HepG2 (cell line): ENCODE results near the gene NGEF. TPM values are rescaled to one million over a fixed set of nuclear protein-coding genes. Genes with fewer than 3 reads are reported as not detected.
A peak's percentile ranks its signal among the peaks of the same experiment; 100 is the strongest.

Source experiments
- ATAC-seq: fragments of 200-7000 bp; cut with Tn5 transposase; 3 replicates; pipeline ENCODE4 v1.9.1; 2020; ENCODE audit warnings: mild to moderate bottlenecking, moderate library complexity
- BruUV-seq: library from RNA; stranded (reverse); fragments of 400-500 nt; replicated peaks from 2 replicates; lab custom pipeline; 2021; lab: Mats Ljungman, UMichigan
- CTCF ChIA-PET: fragments of 300-600 bp; formaldehyde crosslinking; extraction: SDS; loops from one replicate; lab custom pipeline; 2021; ENCODE audit warnings: low total read pairs, inconsistent platforms, low intra/inter-chr PET ratio; lab: Yijun Ruan, JAX
- POLR2A ChIA-PET: fragments of 350-600 bp; sonication (Branson Sonifier 250); formaldehyde crosslinking; loops from one replicate; lab custom pipeline; 2020; ENCODE audit warnings: antibody characterized with exemption, inconsistent platforms; lab: Yijun Ruan, JAX
- DNase-seq: peaks from one replicate; pipeline ENCODE4 v3.0.0-alpha.2; 2015; ENCODE audit warnings: low spot score
- FAIRE-seq: peaks from 3 replicates; lab custom pipeline; 2011; peaks lifted over from hg19 to GRCh38; lab: Jason Lieb, UNC
- H2AFZ ChIP-seq: one replicate; pipeline ENCODE4 v1.6.1; 2011; ENCODE audit warnings: low read length, inconsistent platforms
- H3K27ac ChIP-seq: fragments of 300-600 bp; 3 replicates; pipeline ENCODE4 v1.8.0; 2011; ENCODE audit warnings: mixed run types, mild to moderate bottlenecking, mixed read lengths, low read length, inconsistent platforms; ENCODE audit not compliant: insufficient read depth; ENCODE audit errors: extremely low read length
- H3K27me3 ChIP-seq, 2 experiments: fragments of 200-600 bp in 1 of 2; 2 replicates in 1 of 2; 3 replicates in 1 of 2; pipeline versions ENCODE4 v1.6.0 to v1.8.0; 2011; ENCODE audit warnings: low read length in 2 of 2, mild to moderate bottlenecking in 2 of 2, moderate library complexity in 2 of 2, inconsistent platforms in 1 of 2; ENCODE audit not compliant: insufficient read depth in 2 of 2, control insufficient read depth in 1 of 2
- H3K36me3 ChIP-seq, 2 experiments: fragments of 200-600 bp in 1 of 2; replicated peaks in 1 of 2; 2 replicates in 1 of 2; 3 replicates in 1 of 2; pipeline versions ENCODE4 v1.5.1 to v1.8.0; 2011; ENCODE audit warnings: low read length in 2 of 2, inconsistent platforms in 1 of 2; ENCODE audit not compliant: insufficient read depth in 2 of 2, control insufficient read depth in 1 of 2
- H3K4me1 ChIP-seq: 2 replicates; pipeline ENCODE4 v1.5.1; 2012; ENCODE audit warnings: low read length, inconsistent platforms; ENCODE audit not compliant: insufficient read depth
- H3K4me2 ChIP-seq: 2 replicates; pipeline ENCODE4 v1.6.0; 2011; ENCODE audit warnings: low read depth, low read length, inconsistent platforms
- H3K4me3 ChIP-seq, 3 experiments: fragments of 200-600 bp in 1 of 3; sonication (generic), shearing (Covaris generic) in 1 of 3; replicated peaks in 1 of 3; 2 replicates each; pipeline ENCODE4 v1.5.1; 2011 to 2016; ENCODE audit warnings: low read length in 3 of 3, inconsistent platforms in 2 of 3, low read depth in 2 of 3, mild to moderate bottlenecking in 2 of 3, control low read depth in 1 of 3, mixed read lengths in 1 of 3; ENCODE audit not compliant: insufficient read depth in 1 of 3
- H3K79me2 ChIP-seq: one replicate; pipeline ENCODE4 v1.6.1; 2011; ENCODE audit warnings: low read length, inconsistent platforms; ENCODE audit not compliant: insufficient read depth
- H3K9ac ChIP-seq: 2 replicates; pipeline ENCODE4 v1.6.0; 2011; ENCODE audit warnings: mild to moderate bottlenecking, low read depth, low read length, inconsistent platforms; ENCODE audit not compliant: insufficient read depth
- H3K9me3 ChIP-seq: 2 replicates; pipeline ENCODE4 v1.5.1; 2012; ENCODE audit warnings: mild to moderate bottlenecking, low read length
- H4K20me1 ChIP-seq: 2 replicates; pipeline ENCODE4 v1.6.0; 2011; ENCODE audit warnings: inconsistent platforms, mild to moderate bottlenecking, low read length, moderate library complexity; ENCODE audit not compliant: insufficient read depth
- AGO2 ChIP-seq: fragments of 200-400 bp; formaldehyde crosslinking; optimal IDR thresholded peaks from 2 replicates; pipeline ENCODE3; 2017; ENCODE audit warnings: mild to moderate bottlenecking, low read depth, low read length, moderate library complexity
- CBX1 ChIP-seq: IDR thresholded peaks from one replicate; pipeline ENCODE4 v1.6.1; 2016; ENCODE audit warnings: antibody characterized with exemption, low read depth
- EHMT2 ChIP-seq: fragments of 200-600 bp; sonication (generic); IDR thresholded peaks from 2 replicates; pipeline ENCODE4 v1.7.0; 2017; ENCODE audit warnings: antibody characterized with exemption, low read depth, low read length, borderline replicate concordance
- FOXP1 ChIP-seq, 2 experiments: fragments of 450-650 bp in 1 of 2; IDR thresholded peaks; 2 replicates each; pipeline ENCODE4 v1.6.1; 2017 to 2018; ENCODE audit warnings: antibody characterized with exemption in 1 of 2
- HHEX ChIP-seq: IDR thresholded peaks from 2 replicates; pipeline ENCODE4 v1.6.1; 2016; ENCODE audit warnings: control low read depth
- IKZF4 ChIP-seq: sonication (generic); formaldehyde crosslinking; IDR thresholded peaks from 2 replicates; pipeline ENCODE4 v1.5.1; 2020; ENCODE audit warnings: borderline replicate concordance, mild to moderate bottlenecking, low read depth, missing genetic modification reagents; ENCODE audit errors: not compliant biosample characterization
- MED8 ChIP-seq: sonication (generic); formaldehyde crosslinking; IDR thresholded peaks from 2 replicates; pipeline ENCODE4 v1.8.1; 2023; ENCODE audit warnings: mild to moderate bottlenecking, missing genetic modification reagents; ENCODE audit not compliant: insufficient replicate concordance
- PAWR ChIP-seq: sonication (generic); formaldehyde crosslinking; IDR thresholded peaks from 2 replicates; pipeline ENCODE4 v1.4.0; 2020; ENCODE audit warnings: missing genetic modification reagents, mild to moderate bottlenecking, borderline replicate concordance
- TARDBP ChIP-seq: sonication (generic); formaldehyde crosslinking; IDR thresholded peaks from 2 replicates; pipeline ENCODE4 v1.8.0; 2022; ENCODE audit warnings: mild to moderate bottlenecking, missing genetic modification reagents
- ZBTB3 ChIP-seq: sonication (generic); formaldehyde crosslinking; IDR thresholded peaks from 2 replicates; pipeline ENCODE4 v1.4.0; 2020; ENCODE audit warnings: low read depth, mild to moderate bottlenecking, moderate library complexity, missing genetic modification reagents, borderline replicate concordance
- ZNF629 ChIP-seq: sonication (generic); formaldehyde crosslinking; conservative IDR thresholded peaks from 2 replicates; pipeline ENCODE4 v1.5.0; 2020; ENCODE audit warnings: missing genetic modification reagents
- ZNF713 ChIP-seq: sonication (generic); formaldehyde crosslinking; IDR thresholded peaks from 2 replicates; pipeline ENCODE4 v1.4.0; 2020; ENCODE audit warnings: mild to moderate bottlenecking, missing genetic modification reagents
- ZNF772 ChIP-seq: sonication (generic); formaldehyde crosslinking; IDR thresholded peaks from 2 replicates; pipeline ENCODE4 v1.5.0; 2020; ENCODE audit warnings: mild to moderate bottlenecking, missing genetic modification reagents
- ZNF775 ChIP-seq: sonication (generic); formaldehyde crosslinking; IDR thresholded peaks from 2 replicates; pipeline ENCODE4 v1.4.0; 2020; ENCODE audit warnings: missing genetic modification reagents, mild to moderate bottlenecking, moderate library complexity, borderline replicate concordance
- WGBS: methylation state at CpG from one replicate; pipeline ENCODE4 v1.1.6; 2017; ENCODE audit warnings: low lambda C conversion rate; 5-methylcytosine and 5-hydroxymethylcytosine counted together
- in situ Hi-C: cut with HindIII; loops from 2 replicates; pipeline ENCODE4 v1.10.0; 2017; ENCODE audit warnings: low pct_unique_long_range_greater_than_20kb; ENCODE audit not compliant: extremely low pct_ligation_motif_present
- intact Hi-C: fragments of 100-400 bp; cut with micrococcal nuclease; formaldehyde crosslinking; loops from one replicate; pipeline ENCODE4 v1.10.0; 2022; ENCODE audit not compliant: unreplicated experiment
- polyA plus RNA-seq, 8 experiments: library from polyadenylated mRNA; depleted of rRNA in 3 of 8; stranded (reverse) in 7 of 8; unstranded in 1 of 8; fragments of >200 nt; fragmentation: Illumina TruSeq in 4 of 8; extraction: Trizol in 4 of 8; gene quantifications; 2 replicates each; pipeline versions ENCODE4 v1.2.1 to v1.2.3, GENCODE V29; 2011 to 2016; ENCODE audit warnings: low read depth in 4 of 8, missing spikeins in 1 of 8, mixed read lengths in 1 of 8; ENCODE audit not compliant: insufficient read depth in 1 of 8
- total RNA-seq, 5 experiments: library from RNA; depleted of rRNA; stranded (reverse); fragments of >200 nt; fragmentation: Illumina TruSeq; extraction: Trizol; gene quantifications; 2 replicates each; pipeline ENCODE4 v1.2.3, GENCODE V29; 2016; ENCODE audit warnings: low read depth in 1 of 5
- TF ChIP-seq, protein P1 (sequence below): sonication (generic); formaldehyde crosslinking; IDR thresholded peaks from 2 replicates; pipeline ENCODE4 v1.5.1; 2020; ENCODE audit warnings: missing genetic modification reagents, mild to moderate bottlenecking, borderline replicate concordance
- TF ChIP-seq, protein P2 (sequence below): sonication (generic); formaldehyde crosslinking; IDR thresholded peaks from 2 replicates; pipeline ENCODE4 v1.5.1; 2020; ENCODE audit warnings: missing genetic modification reagents, mild to moderate bottlenecking, borderline replicate concordance
- TF ChIP-seq, protein P3 (sequence below): sonication (generic); formaldehyde crosslinking; IDR thresholded peaks from 2 replicates; pipeline ENCODE4 v1.5.0; 2020; ENCODE audit warnings: mild to moderate bottlenecking, missing genetic modification reagents

The NGEF gene
- total and polyA plus RNA-seq, 2 of the 13 experiments (the other 11 are each of a cell fraction or from before 2014, with no cell fraction given), result 14.4 to 36.9 TPM

DNA sequence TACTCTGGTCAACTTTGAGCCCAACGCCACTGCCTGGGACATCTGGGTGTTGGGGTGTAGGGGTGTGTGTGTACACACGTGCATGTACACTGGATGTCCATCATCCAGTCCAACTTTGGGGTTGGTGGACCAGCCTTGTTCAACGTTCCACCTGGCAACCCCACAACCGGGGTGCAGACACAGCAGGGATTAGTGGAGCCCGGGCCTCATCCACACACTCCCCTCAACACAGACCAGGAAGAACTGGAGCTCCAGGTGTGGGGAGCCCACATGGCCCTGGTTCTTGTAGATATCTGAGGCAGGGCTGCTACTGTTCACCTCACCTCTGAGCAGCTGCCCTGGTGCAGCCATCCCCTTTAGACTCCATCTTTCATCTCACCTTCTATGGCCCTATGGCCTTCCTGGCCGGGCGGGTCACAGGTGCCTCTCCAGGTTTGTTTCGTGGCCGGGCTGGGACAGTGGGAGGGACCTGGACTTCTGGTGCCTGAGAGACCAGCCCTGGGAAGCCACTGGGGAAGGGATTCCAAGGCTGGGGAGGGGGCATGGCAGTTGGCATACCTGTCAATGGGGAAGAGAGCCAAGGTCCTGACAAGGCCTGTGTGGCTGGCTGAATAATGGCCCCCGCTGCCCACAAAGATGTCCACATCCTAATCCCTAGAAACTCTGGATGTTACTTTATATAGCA is 26.9 kb upstream of the NGEF start (continued):
- no peak for TF ChIP-seq MED8 (CRISPR knock-in tag)
- TF ChIP-seq, protein P1, sequence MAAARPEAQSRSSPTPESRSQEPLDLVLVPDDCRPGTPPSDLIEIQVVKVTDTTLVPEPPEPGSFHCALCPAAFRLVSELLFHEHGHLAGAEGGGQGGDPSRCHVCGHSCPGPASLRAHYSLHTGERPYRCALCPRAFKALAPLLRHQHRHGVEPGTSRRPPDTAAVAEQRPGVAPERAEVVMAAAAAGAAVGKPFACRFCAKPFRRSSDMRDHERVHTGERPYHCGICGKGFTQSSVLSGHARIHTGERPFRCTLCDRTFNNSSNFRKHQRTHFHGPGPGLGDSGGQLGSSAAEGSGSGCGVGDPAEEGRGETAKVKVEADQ (CRISPR knock-in tag), result no peak
- no peak for TF ChIP-seq TARDBP (CRISPR knock-in tag)
- no peak for TF ChIP-seq AGO2
- TF ChIP-seq CBX1, result no peak
- TF ChIP-seq PAWR (CRISPR knock-in tag), result no peak
- no peak for TF ChIP-seq ZNF629 (CRISPR knock-in tag)

DNA sequence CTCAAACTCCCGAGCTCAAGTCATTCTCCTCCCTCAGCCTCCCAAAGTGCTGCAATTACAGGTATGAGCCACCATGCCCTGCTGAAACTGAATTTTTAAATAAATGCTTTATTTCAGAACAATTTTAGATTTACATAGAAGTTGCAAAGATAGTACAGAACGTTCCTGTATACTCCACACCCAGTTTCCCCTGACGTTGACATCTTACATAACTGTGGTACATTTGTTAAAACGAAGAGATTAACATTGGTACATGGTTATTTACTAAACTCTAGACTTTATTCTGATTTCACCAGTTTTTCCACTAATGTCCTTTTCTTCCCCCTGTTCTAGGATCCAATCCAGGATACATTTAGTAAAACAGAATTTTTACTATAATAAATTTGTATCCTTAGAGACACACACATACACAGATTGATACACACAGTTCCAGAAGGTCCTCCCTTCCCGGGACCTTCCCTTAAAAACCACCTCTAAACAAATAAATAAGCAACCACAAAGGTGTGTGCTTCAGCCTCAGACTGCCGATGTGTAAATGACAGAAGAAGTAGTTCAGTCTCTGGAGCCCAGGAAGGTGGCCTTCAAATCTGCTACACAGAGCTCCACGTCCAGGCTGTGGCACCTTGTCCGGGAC is 26.3 kb upstream of the NGEF start:
- 22% methylated on average over 8 of the region's 8 CpGs for WGBS
- Histone ChIP-seq H3K4me1 (0 out of 2 replicates have a peak, but pooled peaks cover 7% of the 10 kb centered on the region), H3K27ac (no peak overlapping the region), H3K9me3 (no peaks in the 10 kb centered on the region), H3K9ac (no peak overlapping the region), H4K20me1 (no peaks in the 10 kb centered on the region), H3K27me3 (peaks cover 1 to 41% of the 10 kb centered on the region in 2 experiments; a peak in 4 of 5 replicates), H3K36me3 (no peaks in the 10 kb centered on the region), H2AFZ (no peak overlapping the region), H3K4me2 (no peak overlapping the region), H3K4me3 (no peak overlapping the region), H3K79me2 (no peaks in the 10 kb centered on the region)
- no peak for DNase-seq
- POLR2A ChIA-PET, result interaction anchor here (1.0 kb wide), 1 partner anchor 26 kb away, joined by 3 read pairs; the partner anchor contains the start of gene NGEF
- peak; percentile 12; the same call in 1 of the 3 replicates for ATAC-seq
- in situ Hi-C loops (no loop called here), intact Hi-C loops (no loop called here)
- peak; percentile 4 for FAIRE-seq
- CTCF ChIA-PET, result no interaction called here
- no TSS peak for BruUV-seq
- no peak for TF ChIP-seq EHMT2
- TF ChIP-seq ZNF775 (CRISPR knock-in tag), result no peak
- TF ChIP-seq ZNF772 (CRISPR knock-in tag), result no peak
- TF ChIP-seq, protein P2, sequence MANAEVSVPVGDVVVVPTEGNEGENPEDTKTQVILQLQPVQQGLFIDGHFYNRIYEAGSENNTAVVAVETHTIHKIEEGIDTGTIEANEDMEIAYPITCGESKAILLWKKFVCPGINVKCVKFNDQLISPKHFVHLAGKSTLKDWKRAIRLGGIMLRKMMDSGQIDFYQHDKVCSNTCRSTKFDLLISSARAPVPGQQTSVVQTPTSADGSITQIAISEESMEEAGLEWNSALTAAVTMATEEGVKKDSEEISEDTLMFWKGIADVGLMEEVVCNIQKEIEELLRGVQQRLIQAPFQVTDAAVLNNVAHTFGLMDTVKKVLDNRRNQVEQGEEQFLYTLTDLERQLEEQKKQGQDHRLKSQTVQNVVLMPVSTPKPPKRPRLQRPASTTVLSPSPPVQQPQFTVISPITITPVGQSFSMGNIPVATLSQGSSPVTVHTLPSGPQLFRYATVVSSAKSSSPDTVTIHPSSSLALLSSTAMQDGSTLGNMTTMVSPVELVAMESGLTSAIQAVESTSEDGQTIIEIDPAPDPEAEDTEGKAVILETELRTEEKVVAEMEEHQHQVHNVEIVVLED, result no peak
- no peak for TF ChIP-seq HHEX (CRISPR knock-in tag)
- no peak for TF ChIP-seq IKZF4 (CRISPR knock-in tag)
- no peak for TF ChIP-seq FOXP1 (IDR thresholded peaks at IDR 0.05)
- no peak for TF ChIP-seq FOXP1 (CRISPR knock-in tag; IDR thresholded peaks at IDR 0.05)
- TF ChIP-seq ZNF713 (CRISPR knock-in tag), result no peak
- no peak for TF ChIP-seq ZBTB3 (CRISPR knock-in tag)
- TF ChIP-seq, protein P3, sequence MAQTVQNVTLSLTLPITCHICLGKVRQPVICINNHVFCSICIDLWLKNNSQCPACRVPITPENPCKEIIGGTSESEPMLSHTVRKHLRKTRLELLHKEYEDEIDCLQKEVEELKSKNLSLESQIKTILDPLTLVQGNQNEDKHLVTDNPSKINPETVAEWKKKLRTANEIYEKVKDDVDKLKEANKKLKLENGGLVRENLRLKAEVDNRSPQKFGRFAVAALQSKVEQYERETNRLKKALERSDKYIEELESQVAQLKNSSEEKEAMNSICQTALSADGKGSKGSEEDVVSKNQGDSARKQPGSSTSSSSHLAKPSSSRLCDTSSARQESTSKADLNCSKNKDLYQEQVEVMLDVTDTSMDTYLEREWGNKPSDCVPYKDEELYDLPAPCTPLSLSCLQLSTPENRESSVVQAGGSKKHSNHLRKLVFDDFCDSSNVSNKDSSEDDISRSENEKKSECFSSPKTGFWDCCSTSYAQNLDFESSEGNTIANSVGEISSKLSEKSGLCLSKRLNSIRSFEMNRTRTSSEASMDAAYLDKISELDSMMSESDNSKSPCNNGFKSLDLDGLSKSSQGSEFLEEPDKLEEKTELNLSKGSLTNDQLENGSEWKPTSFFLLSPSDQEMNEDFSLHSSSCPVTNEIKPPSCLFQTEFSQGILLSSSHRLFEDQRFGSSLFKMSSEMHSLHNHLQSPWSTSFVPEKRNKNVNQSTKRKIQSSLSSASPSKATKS, result no peak
